ENCODE data around the gene TMBIM6. TPM values are rescaled to one million over a fixed set of nuclear protein-coding genes. Genes with fewer than 3 reads are reported as not detected.
"Not testable (repeated sequence)": the region's sequence is repeated elsewhere in the genome, so short reads cannot be mapped to it uniquely, and the experiment has no call there.

TMBIM6 gene
- total RNA-seq, 1 donor from 2014 or later: 452 TPM

DNA sequence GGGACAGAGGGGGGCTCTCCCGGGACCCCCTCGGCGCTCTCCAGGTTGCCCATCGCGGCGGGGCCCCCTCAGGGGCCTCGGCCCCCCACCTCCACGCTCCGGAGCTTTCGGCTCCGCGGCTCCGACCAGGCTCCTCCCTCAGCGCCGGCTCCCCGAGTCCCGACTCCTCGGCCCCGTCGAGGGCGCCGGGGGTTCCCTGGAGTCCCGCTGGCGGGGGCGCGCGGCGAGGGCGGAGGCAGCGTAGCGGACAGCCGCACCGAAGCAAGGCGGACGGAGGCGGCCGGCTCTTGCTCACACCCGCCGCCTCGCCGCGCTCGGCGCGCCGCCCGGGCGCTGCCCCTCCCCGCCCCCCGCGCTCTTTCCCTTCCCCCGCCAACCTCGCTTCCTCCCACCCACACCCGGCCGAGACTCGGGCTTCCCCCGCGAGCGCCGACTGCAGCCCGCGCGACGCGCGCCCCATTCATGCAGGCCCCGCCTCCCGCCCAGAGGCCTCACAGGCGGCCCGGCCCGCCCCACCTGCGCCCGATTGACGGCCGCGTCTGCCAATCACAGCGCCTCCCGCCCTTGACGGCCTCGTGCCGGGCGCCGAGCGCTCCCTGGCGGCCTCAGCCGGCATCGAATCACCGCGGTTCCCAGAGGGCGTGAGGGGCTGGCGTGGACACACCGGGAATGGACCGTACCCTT, 34.1 kb upstream of the TMBIM6 start, which contains the start of gene FMNL3:
Gene FMNL3 (minus strand): TSS at position 278 of the 684 bp plus-strand sequence. CDS start 225 bp downstream, at position 53.
- H3K27ac Mint-ChIP-seq (ENCODE audit: unreplicated experiment): peak within 1 kb of the TSS; percentile 95
- H3K27me3 Mint-ChIP-seq (ENCODE audit: low read depth, unreplicated experiment): peaks cover 23% of the 10 kb centered on the region
- H3K36me3 Mint-ChIP-seq (ENCODE audit: low read depth, unreplicated experiment): peaks cover 3% of the 10 kb centered on the region
- no peaks in the 10 kb centered on the region for H3K9me3 ChIP-seq (ENCODE audit: insufficient read depth, low read depth, low read length)
- peak; percentile 84 for DNase-seq (ENCODE audit: low read depth)
- H3K4me2 ChIP-seq (ENCODE audit: low read length): peak within 1 kb of the TSS; percentile 91
- peaks cover 18% of the 10 kb centered on the region for H4K20me1 ChIP-seq (ENCODE audit: insufficient read depth, low read length)
- H3K4me1 ChIP-seq (ENCODE audit: insufficient read depth, low read length): peaks cover 37% of the 10 kb centered on the region
- peak within 1 kb of the TSS; percentile 78 for H3K27ac ChIP-seq (ENCODE audit: low read depth, low read length)
- peaks cover 18% of the 10 kb centered on the region for H3K27me3 ChIP-seq (ENCODE audit: insufficient read depth, low read length)
- peaks cover 47% of the 10 kb centered on the region for H3K79me2 ChIP-seq (ENCODE audit: insufficient read depth, low read length)
- peaks cover 5% of the 10 kb centered on the region for H3K9me3 Mint-ChIP-seq (ENCODE audit: unreplicated experiment)
- no peak for FAIRE-seq
- H3K4me1 Mint-ChIP-seq (ENCODE audit: low read depth, unreplicated experiment): peaks cover 35% of the 10 kb centered on the region
- H3K9ac ChIP-seq (ENCODE audit: low read length): peak within 1 kb of the TSS; percentile 91
- peak within 1 kb of the TSS; percentile 68 for H2AFZ ChIP-seq (ENCODE audit: low read depth, low read length)
- peak within 1 kb of the TSS; percentile 89 for H3K4me3 Mint-ChIP-seq (ENCODE audit: unreplicated experiment)
- peak within 1 kb of the TSS; percentile 81 for H3K4me3 ChIP-seq (ENCODE audit: insufficient read depth, low read depth, low read length)
- no peaks in the 10 kb centered on the region for H3K36me3 ChIP-seq (ENCODE audit: insufficient read depth, low read length)
- TF ChIP-seq EZH2 (IDR thresholded peaks at IDR 0.05; ENCODE audit: insufficient read depth, low read length): no peak
- TF ChIP-seq, protein P1, sequence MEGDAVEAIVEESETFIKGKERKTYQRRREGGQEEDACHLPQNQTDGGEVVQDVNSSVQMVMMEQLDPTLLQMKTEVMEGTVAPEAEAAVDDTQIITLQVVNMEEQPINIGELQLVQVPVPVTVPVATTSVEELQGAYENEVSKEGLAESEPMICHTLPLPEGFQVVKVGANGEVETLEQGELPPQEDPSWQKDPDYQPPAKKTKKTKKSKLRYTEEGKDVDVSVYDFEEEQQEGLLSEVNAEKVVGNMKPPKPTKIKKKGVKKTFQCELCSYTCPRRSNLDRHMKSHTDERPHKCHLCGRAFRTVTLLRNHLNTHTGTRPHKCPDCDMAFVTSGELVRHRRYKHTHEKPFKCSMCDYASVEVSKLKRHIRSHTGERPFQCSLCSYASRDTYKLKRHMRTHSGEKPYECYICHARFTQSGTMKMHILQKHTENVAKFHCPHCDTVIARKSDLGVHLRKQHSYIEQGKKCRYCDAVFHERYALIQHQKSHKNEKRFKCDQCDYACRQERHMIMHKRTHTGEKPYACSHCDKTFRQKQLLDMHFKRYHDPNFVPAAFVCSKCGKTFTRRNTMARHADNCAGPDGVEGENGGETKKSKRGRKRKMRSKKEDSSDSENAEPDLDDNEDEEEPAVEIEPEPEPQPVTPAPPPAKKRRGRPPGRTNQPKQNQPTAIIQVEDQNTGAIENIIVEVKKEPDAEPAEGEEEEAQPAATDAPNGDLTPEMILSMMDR (IDR thresholded peaks at IDR 0.05; ENCODE audit: insufficient read depth, low read depth, low read length): peak; percentile 68

DNA sequence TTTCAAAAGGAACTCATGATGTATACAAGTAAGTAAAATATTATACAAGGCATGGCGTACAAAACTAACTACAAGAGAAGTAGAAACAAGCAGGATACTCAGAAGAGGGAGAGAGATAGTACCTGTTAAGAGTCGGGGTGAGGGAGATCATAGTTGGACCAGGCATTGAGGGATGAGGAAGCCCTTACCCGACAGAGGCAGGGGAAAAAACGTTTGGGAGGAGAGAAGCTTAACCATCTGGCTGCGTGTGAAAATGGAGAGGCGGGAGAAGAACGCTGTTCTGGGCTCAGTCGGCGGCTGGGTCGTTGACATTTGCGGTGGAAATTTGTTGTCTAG, 33.6 kb upstream of the TMBIM6 start:
- peaks cover 30% of the 10 kb centered on the region for H3K4me1 Mint-ChIP-seq (ENCODE audit: low read depth, unreplicated experiment)
- peaks cover 5% of the 10 kb centered on the region for H3K9me3 Mint-ChIP-seq (ENCODE audit: unreplicated experiment)
- H3K27me3 Mint-ChIP-seq (ENCODE audit: low read depth, unreplicated experiment): peaks cover 23% of the 10 kb centered on the region
- H3K4me3 Mint-ChIP-seq (ENCODE audit: unreplicated experiment): peak overlapping the region; percentile 73
- Histone ChIP-seq H3K36me3 (ENCODE audit: insufficient read depth, low read length) (no peaks in the 10 kb centered on the region), H3K4me2 (ENCODE audit: low read length) (peak overlapping the region; percentile 55), H2AFZ (ENCODE audit: low read depth, low read length) (peak overlapping the region; percentile 68), H3K4me3 (ENCODE audit: insufficient read depth, low read depth, low read length) (no peak overlapping the region), H3K4me1 (ENCODE audit: insufficient read depth, low read length) (peaks cover 33% of the 10 kb centered on the region), H3K27ac (ENCODE audit: low read depth, low read length) (no peak overlapping the region), H4K20me1 (ENCODE audit: insufficient read depth, low read length) (peaks cover 13% of the 10 kb centered on the region), H3K79me2 (ENCODE audit: insufficient read depth, low read length) (peaks cover 42% of the 10 kb centered on the region), H3K9ac (ENCODE audit: low read length) (no peak overlapping the region), H3K9me3 (ENCODE audit: insufficient read depth, low read depth, low read length) (no peaks in the 10 kb centered on the region), H3K27me3 (ENCODE audit: insufficient read depth, low read length) (peaks cover 20% of the 10 kb centered on the region)
- H3K27ac Mint-ChIP-seq (ENCODE audit: unreplicated experiment): peak overlapping the region; percentile 5
- DNase-seq (ENCODE audit: low read depth): no peak
- TF ChIP-seq EZH2 (IDR thresholded peaks at IDR 0.05; ENCODE audit: insufficient read depth, low read length): no peak
- TF ChIP-seq, protein P1 (IDR thresholded peaks at IDR 0.05; ENCODE audit: insufficient read depth, low read depth, low read length): no peak
- peaks cover 3% of the 10 kb centered on the region for H3K36me3 Mint-ChIP-seq (ENCODE audit: low read depth, unreplicated experiment)
- no peak for FAIRE-seq

DNA sequence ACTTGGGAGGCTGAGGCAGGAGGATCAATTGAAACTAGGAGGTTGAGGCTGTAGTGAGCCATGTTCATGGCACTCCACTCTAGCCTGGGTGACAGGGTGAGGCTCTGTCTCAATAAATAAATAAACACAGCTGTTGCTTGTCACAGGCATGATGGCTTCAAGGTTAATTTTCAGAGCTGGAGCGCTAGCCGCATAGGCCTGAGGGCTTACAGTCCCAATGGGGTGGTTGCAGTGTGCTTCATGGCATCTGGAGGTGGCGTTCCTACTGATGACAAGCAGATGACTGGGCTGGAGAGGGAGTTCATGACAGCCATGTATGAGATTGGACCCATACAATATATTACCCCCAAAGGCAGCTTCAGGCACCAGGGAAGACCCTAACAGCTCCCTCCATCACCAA, 32.5 kb upstream of the TMBIM6 start:
- Histone ChIP-seq H2AFZ (ENCODE audit: low read depth, low read length) (no peak overlapping the region), H3K9me3 (ENCODE audit: insufficient read depth, low read depth, low read length) (no peaks in the 10 kb centered on the region), H3K4me1 (ENCODE audit: insufficient read depth, low read length) (peaks cover 22% of the 10 kb centered on the region), H3K79me2 (ENCODE audit: insufficient read depth, low read length) (peaks cover 31% of the 10 kb centered on the region), H3K9ac (ENCODE audit: low read length) (no peak overlapping the region), H3K4me3 (ENCODE audit: insufficient read depth, low read depth, low read length) (no peak overlapping the region), H4K20me1 (ENCODE audit: insufficient read depth, low read length) (peaks cover 5% of the 10 kb centered on the region), H3K4me2 (ENCODE audit: low read length) (no peak overlapping the region), H3K36me3 (ENCODE audit: insufficient read depth, low read length) (no peaks in the 10 kb centered on the region), H3K27ac (ENCODE audit: low read depth, low read length) (no peak overlapping the region), H3K27me3 (ENCODE audit: insufficient read depth, low read length) (peaks cover 21% of the 10 kb centered on the region)
- DNase-seq (ENCODE audit: low read depth): no peak
- H3K36me3 Mint-ChIP-seq (ENCODE audit: low read depth, unreplicated experiment): peaks cover 3% of the 10 kb centered on the region
- no peak overlapping the region for H3K27ac Mint-ChIP-seq (ENCODE audit: unreplicated experiment)
- H3K27me3 Mint-ChIP-seq (ENCODE audit: low read depth, unreplicated experiment): peaks cover 23% of the 10 kb centered on the region
- TF ChIP-seq, protein P1 (IDR thresholded peaks at IDR 0.05; ENCODE audit: insufficient read depth, low read depth, low read length): no peak
- TF ChIP-seq EZH2 (IDR thresholded peaks at IDR 0.05; ENCODE audit: insufficient read depth, low read length): no peak
- peaks cover 5% of the 10 kb centered on the region for H3K9me3 Mint-ChIP-seq (ENCODE audit: unreplicated experiment)
- H3K4me3 Mint-ChIP-seq (ENCODE audit: unreplicated experiment): no peak overlapping the region
- H3K4me1 Mint-ChIP-seq (ENCODE audit: low read depth, unreplicated experiment): peaks cover 20% of the 10 kb centered on the region
- no peak for FAIRE-seq

DNA sequence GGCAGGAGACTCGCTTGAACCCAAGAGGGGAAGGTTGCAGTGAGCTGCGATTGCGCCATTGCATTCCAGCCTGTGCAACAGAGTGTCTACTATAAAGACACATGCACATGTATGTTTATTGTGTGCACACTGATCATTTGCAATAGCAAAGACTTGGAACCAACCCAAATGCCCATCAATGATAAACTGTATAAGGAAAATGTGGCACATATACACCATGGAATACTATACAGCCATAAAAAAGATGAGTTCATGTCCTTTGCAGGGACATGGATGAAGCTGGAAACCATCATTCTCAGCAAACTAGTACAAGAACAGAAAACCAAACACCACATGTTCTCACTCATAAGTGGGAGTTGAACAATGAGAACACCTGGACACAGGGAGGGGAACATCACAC, 27.4 kb upstream of the TMBIM6 start:
- not testable (repeated sequence) for H3K9me3 ChIP-seq (ENCODE audit: insufficient read depth, low read depth, low read length); H3K4me3 ChIP-seq (ENCODE audit: insufficient read depth, low read depth, low read length); DNase-seq (ENCODE audit: low read depth); H3K4me2 ChIP-seq (ENCODE audit: low read length); H3K9me3 Mint-ChIP-seq (ENCODE audit: unreplicated experiment); H3K4me1 Mint-ChIP-seq (ENCODE audit: low read depth, unreplicated experiment); H3K27ac ChIP-seq (ENCODE audit: low read depth, low read length); H3K4me1 ChIP-seq (ENCODE audit: insufficient read depth, low read length); H2AFZ ChIP-seq (ENCODE audit: low read depth, low read length); H3K36me3 Mint-ChIP-seq (ENCODE audit: low read depth, unreplicated experiment); H3K9ac ChIP-seq (ENCODE audit: low read length); H3K36me3 ChIP-seq (ENCODE audit: insufficient read depth, low read length); H3K79me2 ChIP-seq (ENCODE audit: insufficient read depth, low read length); H4K20me1 ChIP-seq (ENCODE audit: insufficient read depth, low read length); FAIRE-seq
- Mint-ChIP-seq H3K27me3 (ENCODE audit: low read depth, unreplicated experiment) (peaks cover 32% of the 10 kb centered on the region), H3K27ac (ENCODE audit: unreplicated experiment) (peak overlapping the region; percentile 6), H3K4me3 (ENCODE audit: unreplicated experiment) (peak overlapping the region; percentile 63)
- peaks cover 35% of the 10 kb centered on the region for H3K27me3 ChIP-seq (ENCODE audit: insufficient read depth, low read length)
